Measurements from ENCODE around the gene TPP1. TPM values are rescaled to one million over a fixed set of nuclear protein-coding genes. Genes with fewer than 3 reads are reported as not detected.

TPP1 gene
- polyA plus RNA-seq, 1 experiment, result 77.6 TPM

GRCh38 chr11:6568191-6568918 is 50.9 kb downstream of the TPP1 start:
- H3K27me3 ChIP-seq (ENCODE audit: control insufficient read depth, insufficient read depth, low read length), result no peaks in the 10 kb centered on the region
- 0 out of 2 replicates have a peak, but pooled peaks have one; percentile 5 for TF ChIP-seq CTCF (IDR thresholded peaks at IDR 0.05; ENCODE audit: insufficient read depth, low read depth, low read length)
- no peaks in the 10 kb centered on the region; the same call in 1 of the 2 replicates for H3K36me3 ChIP-seq (ENCODE audit: control insufficient read depth, insufficient read depth, low read length)
- ChIA-PET CTCF (interaction anchor here (0.7 to 1.1 kb wide), 2 partner anchors 37 to 77 kb away, joined by 3 to 5 read pairs; no protein-coding TSS in a partner anchor), POLR2A (interaction anchor here (0.5 kb wide), 1 partner anchor 25 kb away, joined by 3 read pairs; no protein-coding TSS in a partner anchor)
- no peak overlapping the region for H3K4me3 ChIP-seq (ENCODE audit: low read depth, low read length)
- DNase-seq (ENCODE audit: low read depth), result no peak

- no peak for TF ChIP-seq CTCF (IDR thresholded peaks at IDR 0.05; ENCODE audit: insufficient read depth, low read depth, low read length)
- H3K36me3 ChIP-seq (ENCODE audit: control insufficient read depth, insufficient read depth, low read length), result no peaks in the 10 kb centered on the region; the same call in 1 of the 2 replicates
- ChIA-PET CTCF (no interaction called here), POLR2A (no interaction called here)
- no peaks in the 10 kb centered on the region for H3K27me3 ChIP-seq (ENCODE audit: control insufficient read depth, insufficient read depth, low read length)
- DNase-seq (ENCODE audit: low read depth), result no peak
- H3K4me3 ChIP-seq (ENCODE audit: low read depth, low read length), result no peak overlapping the region
These were observed 51.9 kb downstream of the TPP1 start for GRCh38 chr11:6567371-6567745.

- Histone ChIP-seq H3K27me3 (ENCODE audit: control insufficient read depth, insufficient read depth, low read length) (no peaks in the 10 kb centered on the region), H3K36me3 (ENCODE audit: control insufficient read depth, insufficient read depth, low read length) (no peaks in the 10 kb centered on the region; the same call in 1 of the 2 replicates), H3K4me3 (ENCODE audit: low read depth, low read length) (no peak overlapping the region)
- POLR2A ChIA-PET, result no interaction called here
- no peak for TF ChIP-seq CTCF (IDR thresholded peaks at IDR 0.05; ENCODE audit: insufficient read depth, low read depth, low read length)
- no peak for DNase-seq (ENCODE audit: low read depth)
- CTCF ChIA-PET, result no interaction called here
These were observed 52.4 kb downstream of the TPP1 start for GRCh38 chr11:6566704-6567370.

- POLR2A ChIA-PET, result no interaction called here
- Histone ChIP-seq H3K36me3 (ENCODE audit: control insufficient read depth, insufficient read depth, low read length) (no peaks in the 10 kb centered on the region; the same call in 1 of the 2 replicates), H3K4me3 (ENCODE audit: low read depth, low read length) (no peak overlapping the region), H3K27me3 (ENCODE audit: control insufficient read depth, insufficient read depth, low read length) (no peaks in the 10 kb centered on the region)
- TF ChIP-seq CTCF (IDR thresholded peaks at IDR 0.05; ENCODE audit: insufficient read depth, low read depth, low read length), result no peak
- no peak for DNase-seq (ENCODE audit: low read depth)
- CTCF ChIA-PET, result interaction anchor here (0.6 kb wide), 1 partner anchor 993 kb away, joined by 3 read pairs; no protein-coding TSS in a partner anchor
These were observed 53.1 kb downstream of the TPP1 start for GRCh38 chr11:6565988-6566703.

- ChIA-PET CTCF (no interaction called here), POLR2A (no interaction called here)
- no peak overlapping the region for H3K4me3 ChIP-seq (ENCODE audit: low read depth, low read length)
- no peak for DNase-seq (ENCODE audit: low read depth)
- no peaks in the 10 kb centered on the region; the same call in 1 of the 2 replicates for H3K36me3 ChIP-seq (ENCODE audit: control insufficient read depth, insufficient read depth, low read length)
- no peak for TF ChIP-seq CTCF (IDR thresholded peaks at IDR 0.05; ENCODE audit: insufficient read depth, low read depth, low read length)
- no peaks in the 10 kb centered on the region for H3K27me3 ChIP-seq (ENCODE audit: control insufficient read depth, insufficient read depth, low read length)
These were observed 53.9 kb downstream of the TPP1 start for GRCh38 chr11:6565325-6565724.
